Stimulated activated CD4-positive, alpha-beta T cell treated with anti-CD3 and anti-CD28 coated beads, Interleukin-15, amount 100 ng/mL, for 24 hours (primary cell): Measurements from ENCODE around the gene RNF213.
"Not testable (repeated sequence)": the region's sequence is repeated elsewhere in the genome, so short reads cannot be mapped to it uniquely, and the experiment has no call there.

ENCODE experiments used
- DNase-seq: peaks from one replicate; pipeline ENCODE4 v3.0.0-alpha.2; 2020

Gene RNF213

DNA sequence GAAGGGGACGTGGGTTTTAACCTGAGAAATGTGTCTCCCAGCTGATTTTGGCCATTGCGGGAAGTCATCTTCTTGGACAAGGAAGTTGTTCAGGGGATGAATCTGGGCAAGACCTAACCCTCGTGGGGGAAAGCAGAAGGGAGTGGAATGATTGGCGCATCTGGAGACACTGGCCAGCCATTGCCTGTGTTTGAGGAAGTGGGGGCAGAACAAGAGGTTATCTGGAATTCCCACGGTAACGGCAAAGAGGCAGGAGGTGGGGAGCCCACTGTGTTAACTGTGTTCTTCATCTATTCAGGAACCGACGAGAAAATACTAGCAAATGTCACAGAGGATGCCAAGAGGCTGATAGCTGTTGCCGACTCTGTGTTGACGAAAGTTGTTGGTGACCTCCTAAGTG, 66.9 kb downstream of the RNF213 start:
- DNase-seq = no peak

GRCh38 chr17:80328634-80329380, 68.2 kb downstream of the RNF213 start:
- DNase-seq = no peak

DNA sequence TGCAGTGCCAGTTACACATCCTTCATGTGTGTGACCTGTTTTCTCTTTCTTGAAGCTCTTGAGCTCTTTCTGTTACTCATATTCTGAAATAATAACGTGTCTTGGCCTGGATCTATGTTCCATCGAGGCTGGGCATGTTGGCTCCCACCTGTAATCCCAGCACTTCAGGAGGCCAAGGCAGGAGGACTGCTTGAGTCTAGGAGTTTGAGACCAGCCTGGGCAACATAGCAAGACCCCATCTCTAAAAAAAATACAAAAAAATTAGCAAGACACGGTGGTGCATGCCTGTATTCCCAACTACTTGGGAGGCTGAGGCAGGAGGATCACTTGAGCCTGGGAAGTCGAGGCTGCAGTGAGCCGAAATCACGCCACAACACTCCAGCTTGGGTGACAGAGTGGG, 68.8 kb downstream of the RNF213 start:
- not testable (repeated sequence) for DNase-seq

- no peak for DNase-seq
Measured at GRCh38 chr17:80330276-80330675, 69.6 kb downstream of the RNF213 start.

DNA sequence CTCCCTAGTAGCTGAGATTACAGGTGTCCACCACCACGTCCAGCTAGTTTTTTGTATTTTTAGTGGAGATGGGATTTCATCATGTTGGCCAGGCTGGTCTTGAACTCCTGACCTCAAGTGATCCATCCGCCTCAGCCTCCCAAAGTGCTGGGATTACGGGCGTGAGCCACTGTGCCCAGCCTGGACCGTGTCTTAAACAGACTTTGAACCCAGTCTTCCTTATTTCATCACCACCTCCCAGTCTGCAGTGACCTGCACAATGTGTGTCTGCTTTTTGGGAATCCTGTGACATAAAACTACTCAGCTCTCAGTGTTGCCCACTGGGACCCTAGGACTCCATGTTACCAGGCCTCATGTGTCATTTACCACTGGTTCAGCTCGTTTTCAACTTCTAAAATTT, 70.3 kb downstream of the RNF213 start:
- not testable (repeated sequence) for DNase-seq

DNA sequence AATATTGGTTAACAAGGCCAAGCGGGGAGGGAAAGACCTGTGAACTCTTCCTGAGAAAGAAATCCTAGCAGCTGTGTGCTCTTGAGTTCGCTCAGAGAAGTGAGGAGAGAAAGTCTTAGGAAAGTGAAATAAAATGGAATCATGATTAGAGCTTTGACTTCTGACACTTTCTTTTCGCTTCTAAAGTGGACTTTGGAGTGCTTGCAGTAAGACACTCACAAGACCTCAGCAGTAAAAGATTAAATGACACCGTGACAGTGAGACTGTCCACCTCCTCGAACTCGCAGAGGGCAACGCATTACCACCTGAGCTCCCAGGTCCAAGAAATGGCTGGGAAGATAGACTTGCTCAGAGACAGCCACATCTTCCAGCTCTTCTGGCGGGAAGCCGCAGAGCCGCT, 71.2 kb downstream of the RNF213 start:
- no peak for DNase-seq

GRCh38 chr17:80337195-80337895, 76.7 kb downstream of the RNF213 start:
- no peak for DNase-seq

- no peak for DNase-seq
Measured at GRCh38 chr17:80339118-80339517, 78.5 kb downstream of the RNF213 start.

DNA sequence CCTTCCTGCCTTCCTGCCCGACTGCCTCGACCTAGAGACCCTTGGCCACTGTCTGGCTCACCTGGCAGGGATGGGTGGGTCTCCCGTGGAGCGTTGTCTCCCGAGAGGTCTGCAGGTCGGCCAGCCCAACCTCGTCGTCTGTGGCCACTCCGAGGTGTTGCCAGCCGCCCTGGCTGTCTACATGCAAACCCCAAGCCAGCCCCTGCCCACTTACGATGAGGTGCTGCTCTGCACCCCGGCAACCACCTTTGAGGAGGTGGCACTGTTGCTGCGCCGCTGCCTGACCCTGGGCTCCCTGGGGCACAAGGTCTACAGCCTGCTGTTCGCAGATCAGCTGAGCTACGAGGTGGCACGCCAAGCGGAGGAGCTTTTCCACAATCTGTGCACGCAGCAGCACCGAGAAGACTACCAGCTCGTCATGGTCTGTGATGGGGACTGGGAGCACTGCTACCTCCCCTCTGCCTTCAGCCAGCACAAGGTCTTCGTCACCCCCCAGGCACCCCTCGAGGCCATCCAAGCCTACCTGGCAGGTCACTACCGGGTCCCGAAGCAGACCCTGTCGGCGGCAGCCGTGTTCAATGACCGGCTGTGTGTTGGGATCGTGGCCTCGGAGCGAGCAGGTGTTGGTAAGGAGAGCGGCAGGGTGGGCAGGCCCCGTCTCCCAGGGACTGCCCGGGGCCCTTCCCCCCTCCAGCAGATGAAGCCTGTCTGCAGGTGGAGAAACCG, 79.2 kb downstream of the RNF213 start:
- no peak for DNase-seq

DNA sequence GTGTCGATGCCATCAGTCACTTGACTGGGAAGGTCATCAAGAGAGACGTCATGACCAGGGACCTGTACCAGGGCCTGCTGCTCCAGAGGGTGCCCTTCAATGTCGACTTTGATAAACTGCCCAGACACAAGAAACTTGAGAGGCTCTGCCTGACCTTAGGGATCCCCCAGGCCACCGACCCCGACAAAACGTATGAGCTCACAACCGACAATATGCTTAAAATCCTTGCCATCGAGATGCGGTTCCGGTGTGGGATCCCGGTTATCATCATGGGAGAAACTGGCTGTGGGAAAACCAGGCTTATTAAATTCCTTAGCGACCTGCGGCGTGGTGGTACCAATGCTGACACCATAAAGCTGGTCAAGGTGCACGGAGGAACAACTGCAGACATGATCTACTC, 84.7 kb downstream of the RNF213 start:
- no peak for DNase-seq

DNA sequence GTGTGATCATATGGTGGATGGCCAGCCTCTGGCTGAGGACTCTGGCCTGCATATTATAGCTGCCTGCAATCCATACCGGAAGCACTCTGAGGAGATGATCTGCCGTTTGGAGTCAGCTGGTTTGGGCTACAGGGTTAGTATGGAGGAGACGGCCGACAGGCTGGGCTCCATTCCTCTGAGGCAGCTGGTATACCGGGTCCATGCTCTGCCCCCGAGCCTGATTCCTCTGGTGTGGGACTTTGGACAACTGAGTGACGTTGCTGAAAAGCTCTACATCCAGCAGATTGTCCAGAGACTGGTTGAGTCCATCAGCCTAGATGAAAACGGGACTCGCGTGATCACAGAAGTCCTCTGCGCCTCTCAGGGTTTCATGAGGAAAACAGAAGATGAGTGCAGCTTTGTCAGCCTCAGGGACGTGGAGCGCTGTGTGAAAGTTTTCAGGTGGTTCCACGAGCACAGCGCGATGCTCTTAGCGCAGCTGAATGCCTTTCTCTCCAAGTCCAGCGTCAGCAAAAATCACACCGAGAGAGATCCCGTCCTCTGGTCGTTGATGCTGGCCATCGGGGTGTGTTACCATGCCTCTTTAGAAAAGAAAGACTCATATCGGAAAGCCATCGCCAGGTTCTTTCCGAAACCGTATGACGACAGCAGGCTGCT, 85.3 kb downstream of the RNF213 start:
- no peak for DNase-seq

- DNase-seq = no peak
Measured at GRCh38 chr17:80346498-80347275, 86.0 kb downstream of the RNF213 start.

DNA sequence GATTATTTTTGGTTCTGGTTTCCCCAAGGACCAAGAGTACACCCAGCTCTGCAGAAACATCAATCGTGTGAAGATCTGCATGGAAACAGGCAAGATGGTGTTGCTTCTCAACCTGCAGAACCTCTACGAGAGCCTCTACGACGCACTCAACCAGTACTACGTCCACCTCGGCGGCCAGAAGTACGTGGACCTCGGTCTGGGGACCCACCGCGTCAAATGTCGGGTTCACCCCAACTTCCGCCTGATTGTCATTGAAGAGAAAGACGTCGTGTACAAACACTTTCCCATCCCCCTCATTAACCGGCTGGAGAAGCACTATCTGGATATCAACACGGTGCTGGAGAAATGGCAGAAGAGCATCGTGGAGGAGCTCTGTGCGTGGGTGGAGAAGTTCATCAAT, 86.9 kb downstream of the RNF213 start:
- no peak for DNase-seq

- DNase-seq = no peak
Measured at GRCh38 chr17:80347948-80348351, 87.3 kb downstream of the RNF213 start.

- DNase-seq = no peak
Measured at GRCh38 chr17:80348551-80349150, 88.0 kb downstream of the RNF213 start.

GRCh38 chr17:80349151-80349651, 88.5 kb downstream of the RNF213 start:
- DNase-seq = no peak

DNA sequence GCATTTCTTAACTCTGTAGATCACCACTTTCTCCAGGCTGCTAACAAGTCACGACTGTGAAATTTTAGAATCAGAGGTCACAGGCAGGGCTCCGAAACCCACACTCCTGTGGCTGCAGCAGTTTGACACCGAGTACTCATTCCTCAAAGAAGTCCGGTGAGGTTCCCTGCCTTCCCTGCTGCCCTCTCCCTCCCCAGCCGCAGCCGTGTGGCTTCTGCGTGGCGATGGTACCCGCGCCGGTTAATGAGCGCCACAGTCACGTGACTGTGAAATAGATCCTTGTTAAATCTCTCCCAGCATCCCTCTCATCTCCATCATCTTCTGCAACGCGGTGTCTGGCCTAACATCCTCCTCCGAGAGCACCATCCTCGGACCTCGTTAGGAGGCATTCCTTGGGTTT, 89.1 kb downstream of the RNF213 start:
- DNase-seq = no peak

DNA sequence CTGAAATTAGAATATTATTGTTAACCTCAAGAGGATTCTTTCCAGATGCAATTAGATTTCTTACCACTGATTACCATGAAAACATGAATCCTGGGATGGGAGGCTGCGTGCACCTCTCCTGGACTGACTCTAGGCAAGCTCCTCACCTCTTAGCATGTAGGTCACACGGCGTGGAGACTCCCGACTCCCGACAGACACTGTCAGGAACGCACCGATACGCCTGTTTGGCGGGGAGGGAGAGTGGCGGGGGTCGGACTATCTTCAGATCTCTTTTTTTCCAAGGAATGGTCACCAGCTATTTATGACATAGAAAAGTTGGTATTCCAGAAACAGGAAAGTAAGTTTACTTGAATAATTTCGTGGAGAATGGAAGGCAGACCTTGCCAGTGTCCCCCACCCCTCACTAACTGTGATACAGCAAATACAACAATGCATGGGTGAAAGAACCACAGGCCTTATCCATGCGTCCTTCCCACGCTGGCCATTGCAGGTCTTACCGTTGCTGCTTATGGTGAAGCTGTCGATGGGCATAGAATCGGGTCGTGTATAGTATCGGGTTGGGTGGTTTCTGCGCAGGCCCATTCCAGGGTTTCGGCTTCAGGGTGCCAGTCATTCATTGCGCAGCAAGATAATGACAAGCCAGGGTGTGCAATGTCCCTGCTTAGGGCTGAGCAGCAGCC, 91.7 kb downstream of the RNF213 start:
- DNase-seq = no peak

- no peak for DNase-seq
Measured at GRCh38 chr17:80352991-80353665, 92.5 kb downstream of the RNF213 start.

GRCh38 chr17:80353718-80354275, 93.1 kb downstream of the RNF213 start:
- no peak for DNase-seq
